Ectodermal cell (in vitro differentiated cells): Measurements from ENCODE around the gene TPD52L2.

ENCODE experiments used
- H3K27ac ChIP-seq: 2 replicates; pipeline ENCODE4 v1.7.0; 2013; ENCODE audit warnings: mild to moderate bottlenecking, low read depth, low read length; ENCODE audit not compliant: insufficient read depth, poor library complexity, severe bottlenecking
- H3K27me3 ChIP-seq: 2 replicates; pipeline ENCODE4 v1.7.0; 2013; ENCODE audit warnings: mild to moderate bottlenecking, low read length; ENCODE audit not compliant: insufficient read depth, control insufficient read depth, poor library complexity, severe bottlenecking
- H3K36me3 ChIP-seq: one replicate; pipeline ENCODE4 v1.7.0; 2013; ENCODE audit warnings: low read length; ENCODE audit not compliant: control insufficient read depth, insufficient read depth
- H3K4me1 ChIP-seq: one replicate; pipeline ENCODE4 v1.7.0; 2013; ENCODE audit warnings: low read length; ENCODE audit not compliant: control insufficient read depth, insufficient read depth
- H3K4me3 ChIP-seq: 2 replicates; pipeline ENCODE4 v1.7.0; 2013; ENCODE audit warnings: low read depth, low read length, control low read depth; ENCODE audit not compliant: insufficient read depth
- H3K9me3 ChIP-seq: 2 replicates; pipeline ENCODE4 v1.7.0; 2013; ENCODE audit warnings: mild to moderate bottlenecking, low read length, moderate library complexity; ENCODE audit not compliant: control insufficient read depth
- WGBS, 2 experiments: methylation state at CpG; one replicate each; pipeline ENCODE4 v1.1.7; 2013; ENCODE audit warnings: missing lambda C conversion rate in 2 of 2; 5-methylcytosine and 5-hydroxymethylcytosine counted together

The TPD52L2 gene

DNA sequence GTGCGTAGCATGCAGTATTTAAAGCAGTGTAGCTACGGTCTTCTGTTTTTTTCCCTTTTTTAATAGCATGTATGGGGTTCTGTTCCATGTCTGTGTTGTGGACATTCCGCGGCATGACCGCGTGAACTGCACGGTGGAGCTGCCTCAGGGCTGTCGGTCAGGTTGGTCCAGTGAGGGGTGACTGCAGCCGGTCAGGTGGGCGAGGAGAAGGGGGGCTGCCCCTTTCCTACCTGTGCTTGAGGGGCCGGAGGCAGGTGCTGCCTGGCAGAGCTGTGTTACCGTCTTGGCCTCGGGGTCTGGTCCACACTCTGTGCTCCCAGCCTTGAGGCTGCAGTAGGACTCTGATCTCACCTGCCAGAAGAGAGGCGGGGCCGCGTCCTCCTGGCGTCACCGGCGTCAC lies 66.7 kb downstream of the TPD52L2 start:
- Histone ChIP-seq H3K27ac (no peak overlapping the region), H3K4me3 (no peak overlapping the region), H3K4me1 (no peaks in the 10 kb centered on the region), H3K9me3 (no peaks in the 10 kb centered on the region), H3K36me3 (peaks cover 48% of the 10 kb centered on the region), H3K27me3 (no peaks in the 10 kb centered on the region)
- 96 to 97% methylated on average over 19 of the region's 19 CpGs for WGBS, 2 experiments

DNA sequence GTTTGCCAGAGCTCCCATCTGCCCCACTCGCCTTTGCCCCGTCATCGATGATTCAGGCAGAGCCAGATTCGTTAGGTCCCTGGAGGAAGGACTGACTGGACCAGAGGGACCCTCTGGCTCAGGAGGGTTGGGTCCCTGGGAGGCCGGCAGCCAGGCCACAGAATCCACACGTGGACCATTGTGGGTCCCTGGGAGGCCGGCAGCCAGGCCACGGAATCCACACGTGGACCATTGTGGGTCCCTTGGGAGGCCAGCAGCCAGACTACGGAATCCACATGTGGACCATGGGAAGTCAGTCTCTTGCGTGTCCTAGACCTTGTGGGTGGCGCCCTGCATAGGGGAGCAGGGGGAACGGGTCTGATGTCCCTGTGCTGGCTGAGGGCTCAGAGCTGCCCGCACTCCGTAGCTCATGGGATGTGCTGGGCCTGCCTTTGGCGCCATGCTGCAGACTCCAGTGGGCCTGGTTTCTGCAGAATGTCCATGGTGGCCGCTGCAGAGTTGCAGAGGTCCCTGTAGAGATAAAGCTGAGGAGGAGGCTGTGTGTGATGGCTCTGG lies 67.6 kb downstream of the TPD52L2 start:
- Histone ChIP-seq H3K9me3 (no peaks in the 10 kb centered on the region), H3K4me3 (no peak overlapping the region), H3K27me3 (no peaks in the 10 kb centered on the region), H3K36me3 (peaks cover 48% of the 10 kb centered on the region), H3K27ac (no peak overlapping the region), H3K4me1 (no peaks in the 10 kb centered on the region)
- 97% methylated on average over 17 of the region's 17 CpGs for WGBS, 2 experiments

GRCh38 chr20:63933646-63934045 lies 68.6 kb downstream of the TPD52L2 start:
- Histone ChIP-seq H3K27me3 (no peaks in the 10 kb centered on the region), H3K9me3 (no peaks in the 10 kb centered on the region), H3K27ac (no peak overlapping the region), H3K36me3 (peaks cover 44% of the 10 kb centered on the region), H3K4me1 (no peaks in the 10 kb centered on the region), H3K4me3 (no peak overlapping the region)
- WGBS, 2 experiments, result 94 to 96% methylated on average over 5 of the region's 5 CpGs

GRCh38 chr20:63934271-63935068 lies 69.4 kb downstream of the TPD52L2 start:
- Histone ChIP-seq H3K36me3 (peaks cover 44% of the 10 kb centered on the region), H3K27ac (no peak overlapping the region), H3K9me3 (no peaks in the 10 kb centered on the region), H3K27me3 (no peaks in the 10 kb centered on the region), H3K4me1 (no peaks in the 10 kb centered on the region), H3K4me3 (no peak overlapping the region)
- 88 to 90% methylated on average over 37 of the region's 37 CpGs for WGBS, 2 experiments

GRCh38 chr20:63935447-63935846 lies 70.4 kb downstream of the TPD52L2 start:
- Histone ChIP-seq H3K36me3 (peaks cover 35% of the 10 kb centered on the region), H3K27ac (no peak overlapping the region), H3K4me1 (no peaks in the 10 kb centered on the region), H3K27me3 (no peaks in the 10 kb centered on the region), H3K9me3 (no peaks in the 10 kb centered on the region), H3K4me3 (no peak overlapping the region)
- WGBS, 2 experiments, result 96 to 97% methylated on average over 9 of the region's 9 CpGs

- Histone ChIP-seq H3K27ac (no peak overlapping the region), H3K4me3 (no peak overlapping the region), H3K36me3 (peaks cover 19% of the 10 kb centered on the region), H3K4me1 (no peaks in the 10 kb centered on the region), H3K9me3 (no peaks in the 10 kb centered on the region), H3K27me3 (no peaks in the 10 kb centered on the region)
- 90 to 93% methylated on average over 14 of the region's 14 CpGs for WGBS, 2 experiments
These were observed 72.5 kb downstream of the TPD52L2 start for GRCh38 chr20:63937596-63937995.

- Histone ChIP-seq H3K27ac (no peak overlapping the region), H3K27me3 (no peaks in the 10 kb centered on the region), H3K9me3 (no peaks in the 10 kb centered on the region), H3K36me3 (peaks cover 20% of the 10 kb centered on the region), H3K4me1 (no peaks in the 10 kb centered on the region), H3K4me3 (no peak overlapping the region)
- 96% methylated on average over 31 to 33 of the region's 33 CpGs for WGBS, 2 experiments
These were observed 74.2 kb downstream of the TPD52L2 start for GRCh38 chr20:63939061-63939935.

GRCh38 chr20:63940071-63940471 lies 75.0 kb downstream of the TPD52L2 start:
- Histone ChIP-seq H3K4me1 (no peaks in the 10 kb centered on the region), H3K36me3 (peaks cover 18% of the 10 kb centered on the region), H3K27ac (no peak overlapping the region), H3K9me3 (no peaks in the 10 kb centered on the region), H3K27me3 (no peaks in the 10 kb centered on the region), H3K4me3 (no peak overlapping the region)
- WGBS, 2 experiments, result 95% methylated on average over 23 of the region's 23 CpGs

- H3K9me3 ChIP-seq, result no peaks in the 10 kb centered on the region
- no peaks in the 10 kb centered on the region for H3K4me1 ChIP-seq
- H3K36me3 ChIP-seq, result peaks cover 13% of the 10 kb centered on the region
- H3K27ac ChIP-seq, result no peak overlapping the region
- no peak overlapping the region for H3K4me3 ChIP-seq
- WGBS, 2 experiments, result 96 to 97% methylated on average over 58 of the region's 58 CpGs
- H3K27me3 ChIP-seq, result no peaks in the 10 kb centered on the region
These were observed 75.6 kb downstream of the TPD52L2 start for GRCh38 chr20:63940472-63941266.
